ENCODE measurements around the gene LRRFIP2.

The LRRFIP2 gene

GRCh38 chr3:37162501-37163245 is 11.7 kb downstream of the LRRFIP2 start (continued):
- no peak for TF ChIP-seq ZNF623 (tag by site-specific recombination; IDR thresholded peaks at IDR 0.05)
- TF ChIP-seq ZNF48 (tag by site-specific recombination; IDR thresholded peaks at IDR 0.05), result no peak
- no peak for TF ChIP-seq ZNF121 (tag by site-specific recombination; IDR thresholded peaks at IDR 0.05)
- no peak for TF ChIP-seq ZNF610 (tag by site-specific recombination; IDR thresholded peaks at IDR 0.05; ENCODE audit: borderline replicate concordance)
- TF ChIP-seq, protein P1, sequence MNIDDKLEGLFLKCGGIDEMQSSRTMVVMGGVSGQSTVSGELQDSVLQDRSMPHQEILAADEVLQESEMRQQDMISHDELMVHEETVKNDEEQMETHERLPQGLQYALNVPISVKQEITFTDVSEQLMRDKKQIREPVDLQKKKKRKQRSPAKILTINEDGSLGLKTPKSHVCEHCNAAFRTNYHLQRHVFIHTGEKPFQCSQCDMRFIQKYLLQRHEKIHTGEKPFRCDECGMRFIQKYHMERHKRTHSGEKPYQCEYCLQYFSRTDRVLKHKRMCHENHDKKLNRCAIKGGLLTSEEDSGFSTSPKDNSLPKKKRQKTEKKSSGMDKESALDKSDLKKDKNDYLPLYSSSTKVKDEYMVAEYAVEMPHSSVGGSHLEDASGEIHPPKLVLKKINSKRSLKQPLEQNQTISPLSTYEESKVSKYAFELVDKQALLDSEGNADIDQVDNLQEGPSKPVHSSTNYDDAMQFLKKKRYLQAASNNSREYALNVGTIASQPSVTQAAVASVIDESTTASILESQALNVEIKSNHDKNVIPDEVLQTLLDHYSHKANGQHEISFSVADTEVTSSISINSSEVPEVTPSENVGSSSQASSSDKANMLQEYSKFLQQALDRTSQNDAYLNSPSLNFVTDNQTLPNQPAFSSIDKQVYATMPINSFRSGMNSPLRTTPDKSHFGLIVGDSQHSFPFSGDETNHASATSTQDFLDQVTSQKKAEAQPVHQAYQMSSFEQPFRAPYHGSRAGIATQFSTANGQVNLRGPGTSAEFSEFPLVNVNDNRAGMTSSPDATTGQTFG (tag by site-specific recombination; IDR thresholded peaks at IDR 0.05; ENCODE audit: borderline replicate concordance), result no peak
- TF ChIP-seq IKZF3 (tag by site-specific recombination; IDR thresholded peaks at IDR 0.05), result no peak
- TF ChIP-seq ZNF677 (tag by site-specific recombination; IDR thresholded peaks at IDR 0.05), result no peak

GRCh38 chr3:37161351-37161750 is 13.0 kb downstream of the LRRFIP2 start:
- no peaks in the 10 kb centered on the region for H3K9me3 ChIP-seq (ENCODE audit: control insufficient read depth, insufficient read depth, low read depth, low read length)
- no peaks in the 10 kb centered on the region for H3K4me1 ChIP-seq (ENCODE audit: control insufficient read depth, insufficient read depth, low read length)
- POLR2A ChIA-PET, result no interaction called here
- H3K4me3 ChIP-seq (ENCODE audit: low read depth, low read length), result no peak overlapping the region
- no peaks in the 10 kb centered on the region; a peak in 1 of 3 replicates for H3K36me3 ChIP-seq (ENCODE audit: control insufficient read depth in 2 of 2, insufficient read depth in 1 of 2, low read length in 2 of 2)
- CTCF ChIA-PET, result interaction anchor here (0.7 kb wide), 1 partner anchor 1346 kb away, joined by 3 read pairs; no protein-coding TSS in a partner anchor
- no peak overlapping the region for H3K27ac ChIP-seq (ENCODE audit: extremely low read depth, low read depth, low read length)
- TF ChIP-seq WT1 (tag by site-specific recombination; IDR thresholded peaks at IDR 0.05), result no peak
- TF ChIP-seq ZNF174 (tag by site-specific recombination; IDR thresholded peaks at IDR 0.05), result no peak
- no peak for TF ChIP-seq GLIS1 (tag by site-specific recombination; IDR thresholded peaks at IDR 0.05)
- no peak for TF ChIP-seq ZNF140 (tag by site-specific recombination; IDR thresholded peaks at IDR 0.05)
- no peak for TF ChIP-seq KLF1 (tag by site-specific recombination; IDR thresholded peaks at IDR 0.05)
- TF ChIP-seq, protein P2, sequence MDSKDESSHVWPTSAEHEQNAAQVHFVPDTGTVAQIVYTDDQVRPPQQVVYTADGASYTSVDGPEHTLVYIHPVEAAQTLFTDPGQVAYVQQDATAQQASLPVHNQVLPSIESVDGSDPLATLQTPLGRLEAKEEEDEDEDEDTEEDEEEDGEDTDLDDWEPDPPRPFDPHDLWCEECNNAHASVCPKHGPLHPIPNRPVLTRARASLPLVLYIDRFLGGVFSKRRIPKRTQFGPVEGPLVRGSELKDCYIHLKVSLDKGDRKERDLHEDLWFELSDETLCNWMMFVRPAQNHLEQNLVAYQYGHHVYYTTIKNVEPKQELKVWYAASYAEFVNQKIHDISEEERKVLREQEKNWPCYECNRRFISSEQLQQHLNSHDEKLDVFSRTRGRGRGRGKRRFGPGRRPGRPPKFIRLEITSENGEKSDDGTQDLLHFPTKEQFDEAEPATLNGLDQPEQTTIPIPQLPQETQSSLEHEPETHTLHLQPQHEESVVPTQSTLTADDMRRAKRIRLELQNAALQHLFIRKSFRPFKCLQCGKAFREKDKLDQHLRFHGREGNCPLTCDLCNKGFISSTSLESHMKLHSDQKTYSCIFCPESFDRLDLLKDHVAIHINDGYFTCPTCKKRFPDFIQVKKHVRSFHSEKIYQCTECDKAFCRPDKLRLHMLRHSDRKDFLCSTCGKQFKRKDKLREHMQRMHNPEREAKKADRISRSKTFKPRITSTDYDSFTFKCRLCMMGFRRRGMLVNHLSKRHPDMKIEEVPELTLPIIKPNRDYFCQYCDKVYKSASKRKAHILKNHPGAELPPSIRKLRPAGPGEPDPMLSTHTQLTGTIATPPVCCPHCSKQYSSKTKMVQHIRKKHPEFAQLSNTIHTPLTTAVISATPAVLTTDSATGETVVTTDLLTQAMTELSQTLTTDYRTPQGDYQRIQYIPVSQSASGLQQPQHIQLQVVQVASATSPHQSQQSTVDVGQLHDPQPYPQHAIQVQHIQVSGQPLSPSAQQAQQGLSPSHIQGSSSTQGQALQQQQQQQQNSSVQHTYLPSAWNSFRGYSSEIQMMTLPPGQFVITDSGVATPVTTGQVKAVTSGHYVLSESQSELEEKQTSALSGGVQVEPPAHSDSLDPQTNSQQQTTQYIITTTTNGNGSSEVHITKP (tag by site-specific recombination; IDR thresholded peaks at IDR 0.05), result no peak
- TF ChIP-seq ZNF26 (tag by site-specific recombination; IDR thresholded peaks at IDR 0.05), result no peak
- no peak for TF ChIP-seq RBAK (tag by site-specific recombination; IDR thresholded peaks at IDR 0.05)
- TF ChIP-seq ZSCAN30 (tag by site-specific recombination; IDR thresholded peaks at IDR 0.05), result no peak
- TF ChIP-seq ZNF366 (tag by site-specific recombination; conservative IDR thresholded peaks at IDR 0.05), result no peak
- no peak for TF ChIP-seq ZNF24 (tag by site-specific recombination; IDR thresholded peaks at IDR 0.05)

All from HEK293 (cell line).